SK-N-MC (cell line): Measurements from ENCODE around the gene TRPM5.

Experiments
- DNase-seq: peaks from one replicate; pipeline ENCODE4 v3.0.0-alpha.2; 2011; ENCODE audit warnings: low read depth, low spot score
- H3K27ac ChIP-seq: fragments of 200-600 bp; sonication (generic); 2 replicates; pipeline ENCODE4 v1.5.1; 2016; ENCODE audit warnings: mixed run types
- H3K36me3 ChIP-seq: fragments of 200-600 bp; sonication (generic); 2 replicates; pipeline ENCODE4 v1.6.1; 2017; ENCODE audit warnings: antibody characterized with exemption, low read length, mixed read lengths; ENCODE audit not compliant: insufficient read depth
- H3K4me3 ChIP-seq: fragments of 200-600 bp; sonication (generic); 2 replicates; pipeline ENCODE4 v1.5.1; 2016
- H3K9ac ChIP-seq: fragments of 200-600 bp; sonication (generic); 2 replicates; pipeline ENCODE4 v1.8.0; 2017; ENCODE audit warnings: mixed run types, mixed read lengths; ENCODE audit not compliant: insufficient read length
- H3K9me3 ChIP-seq: fragments of 200-600 bp; sonication (generic); 2 replicates; pipeline ENCODE4 v1.6.1; 2017; ENCODE audit warnings: low read depth, mild to moderate bottlenecking, antibody characterized with exemption, low read length, moderate library complexity, mixed read lengths
- EZH2 ChIP-seq: fragments of 200-600 bp; sonication (generic); IDR thresholded peaks from one replicate; pipeline ENCODE4 v1.6.1; 2017; ENCODE audit warnings: antibody characterized with exemption
- FOXP2 ChIP-seq: optimal IDR thresholded peaks from 2 replicates; pipeline ENCODE3; 2011; ENCODE audit warnings: mild to moderate bottlenecking, moderate library complexity; ENCODE audit not compliant: insufficient read depth; ENCODE audit errors: extremely low read length, control extremely low read depth
- POLR2AphosphoS5 ChIP-seq: IDR thresholded peaks from 2 replicates; pipeline ENCODE4 v1.6.1; 2012; ENCODE audit warnings: mild to moderate bottlenecking, low read depth, low read length, borderline replicate concordance

The TRPM5 gene

GRCh38 chr11:2444821-2445745 lies 769 bp upstream of the TRPM5 start, which contains the start of gene KCNQ1:
KCNQ1 (plus strand) TSS chr11:2445008; CDS start chr11:2445099, 91 bp downstream.
- no peak within 1 kb of the TSS for H3K9ac ChIP-seq
- H3K9me3 ChIP-seq = no peaks in the 10 kb centered on the region
- TF ChIP-seq FOXP2 (no peak), POLR2AphosphoS5 (no peak), EZH2 (no peak)
- no peak for DNase-seq
- H3K36me3 ChIP-seq = no peaks in the 10 kb centered on the region
- no peak within 1 kb of the TSS for H3K4me3 ChIP-seq
- H3K27ac ChIP-seq = no peak within 1 kb of the TSS

DNA sequence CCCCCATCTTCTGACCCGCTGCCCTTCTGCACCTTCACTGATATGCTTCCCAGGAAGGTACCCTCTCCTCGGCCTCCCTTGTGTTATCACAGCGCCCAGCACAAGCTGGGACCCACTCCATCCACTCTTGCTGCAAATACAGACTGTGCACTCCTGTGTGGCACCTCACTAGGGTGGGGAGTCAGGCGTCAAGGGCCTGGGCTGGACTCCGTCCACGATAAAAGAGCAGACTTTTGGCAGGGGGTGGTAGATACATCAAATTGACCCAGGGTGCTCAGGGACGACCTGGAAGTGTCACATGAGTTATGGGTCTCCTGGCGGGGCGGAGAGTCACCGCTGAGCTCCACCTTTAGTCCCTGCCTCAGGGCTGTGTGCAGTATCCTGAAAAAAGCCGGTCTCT lies 908 bp downstream of the TRPM5 start:
- Histone ChIP-seq H3K9me3 (no peaks in the 10 kb centered on the region), H3K9ac (no peak overlapping the region), H3K36me3 (no peaks in the 10 kb centered on the region), H3K27ac (no peak overlapping the region), H3K4me3 (no peak overlapping the region)
- TF ChIP-seq EZH2 (no peak), POLR2AphosphoS5 (no peak), FOXP2 (no peak)
- DNase-seq = no peak

DNA sequence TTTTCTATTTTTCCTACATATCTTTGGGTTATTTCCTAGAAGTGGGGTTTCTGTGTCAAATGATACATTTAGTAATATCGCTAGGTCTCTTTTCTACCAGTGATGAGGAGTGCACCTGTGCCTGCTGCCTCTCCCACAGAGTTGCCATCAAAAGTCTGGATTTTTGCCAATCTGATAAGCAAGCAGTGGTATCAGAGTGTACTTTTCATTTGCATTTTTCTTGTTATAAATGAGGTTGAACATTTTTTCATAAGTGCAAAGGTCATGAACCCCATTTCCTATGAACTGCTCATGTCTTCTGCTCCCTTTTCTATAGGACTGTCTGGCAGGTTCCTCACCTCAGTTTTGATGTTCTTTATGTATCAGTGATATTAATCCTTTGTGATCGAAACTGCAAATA lies 1.7 kb downstream of the TRPM5 start:
- TF ChIP-seq FOXP2 = no peak
- no peak for TF ChIP-seq EZH2
- TF ChIP-seq POLR2AphosphoS5 = no peak
- no peak for DNase-seq
- no peak overlapping the region for H3K9ac ChIP-seq
- H3K27ac ChIP-seq = no peak overlapping the region
- H3K4me3 ChIP-seq = no peak overlapping the region
- H3K9me3 ChIP-seq = no peaks in the 10 kb centered on the region
- H3K36me3 ChIP-seq = no peaks in the 10 kb centered on the region

- DNase-seq = no peak
- H3K9me3 ChIP-seq = no peaks in the 10 kb centered on the region
These were observed 3.1 kb downstream of the TRPM5 start for GRCh38 chr11:2441171-2441570.

GRCh38 chr11:2440646-2441045 lies 3.7 kb downstream of the TRPM5 start:
- no peak overlapping the region for H3K27ac ChIP-seq
- H3K9me3 ChIP-seq = no peaks in the 10 kb centered on the region
- no peak overlapping the region for H3K9ac ChIP-seq
- no peak for DNase-seq
- H3K36me3 ChIP-seq = no peaks in the 10 kb centered on the region
- TF ChIP-seq EZH2 (no peak), POLR2AphosphoS5 (no peak), FOXP2 (no peak)
- no peak overlapping the region for H3K4me3 ChIP-seq

More at GRCh38 chr11:2441171-2441570, 3.1 kb downstream of the TRPM5 start:
- no peaks in the 10 kb centered on the region for H3K36me3 ChIP-seq
- H3K9ac ChIP-seq = no peak overlapping the region
- TF ChIP-seq POLR2AphosphoS5 (no peak), FOXP2 (no peak), EZH2 (no peak)
- H3K4me3 ChIP-seq = no peak overlapping the region
- no peak overlapping the region for H3K27ac ChIP-seq

- H3K9me3 ChIP-seq = no peaks in the 10 kb centered on the region
- no peak overlapping the region for H3K4me3 ChIP-seq
- no peaks in the 10 kb centered on the region for H3K36me3 ChIP-seq
- no peak overlapping the region for H3K27ac ChIP-seq
- no peak for TF ChIP-seq POLR2AphosphoS5
- no peak for TF ChIP-seq FOXP2
- no peak for TF ChIP-seq EZH2
- DNase-seq = no peak
- H3K9ac ChIP-seq = no peak overlapping the region
These were observed 4.5 kb downstream of the TRPM5 start for GRCh38 chr11:2439820-2440219.

DNA sequence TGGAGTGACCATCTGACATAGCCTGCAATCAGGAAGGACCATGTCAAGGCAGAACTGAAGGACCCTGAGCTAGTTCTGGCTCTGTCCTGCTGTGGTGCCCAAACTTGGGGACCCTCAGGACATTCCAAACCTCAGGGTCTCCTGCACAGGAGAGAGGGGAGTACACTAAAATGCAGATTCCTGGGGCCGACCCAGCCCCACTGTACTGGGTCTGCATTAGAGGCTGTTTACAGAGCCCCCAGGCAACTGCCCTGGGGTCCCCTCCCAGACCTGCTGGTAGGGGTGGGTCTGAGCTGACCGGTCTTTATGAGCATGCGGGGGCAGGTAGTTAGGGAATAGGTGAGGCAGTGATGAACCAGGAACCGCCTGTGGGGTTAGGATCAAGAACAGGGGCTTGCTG lies 6.8 kb downstream of the TRPM5 start:
- Histone ChIP-seq H3K27ac (no peak overlapping the region), H3K4me3 (no peak overlapping the region), H3K36me3 (no peaks in the 10 kb centered on the region), H3K9ac (no peak overlapping the region), H3K9me3 (no peaks in the 10 kb centered on the region)
- no peak for DNase-seq
- TF ChIP-seq FOXP2 (no peak), POLR2AphosphoS5 (no peak), EZH2 (no peak)

DNA sequence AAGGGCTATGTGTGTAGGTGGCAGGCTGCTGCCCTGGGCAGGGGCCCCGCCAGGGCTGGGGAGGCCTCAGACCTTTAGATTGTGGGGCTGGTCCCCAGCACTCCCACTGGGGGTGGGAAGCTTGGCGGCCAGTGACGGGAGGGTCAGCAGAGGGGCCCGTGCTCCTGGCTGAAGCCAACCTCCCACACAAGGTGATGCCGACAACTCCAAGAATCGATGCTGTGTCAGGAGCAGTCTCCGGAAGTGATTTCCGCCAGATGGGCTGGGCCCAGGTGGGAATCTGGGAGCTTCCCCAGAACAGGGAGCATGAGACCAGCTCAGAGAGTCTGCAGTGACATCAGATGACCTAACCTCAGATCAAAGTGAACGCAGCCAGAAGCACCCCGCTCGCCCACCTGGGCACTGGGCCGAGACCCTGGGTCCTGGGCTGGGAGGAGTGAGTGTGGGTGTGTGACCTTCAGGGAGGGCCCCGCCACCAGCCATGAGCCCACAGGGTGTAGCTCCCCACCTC lies 7.7 kb downstream of the TRPM5 start:
- TF ChIP-seq FOXP2 = no peak
- no peak for TF ChIP-seq POLR2AphosphoS5
- no peak for TF ChIP-seq EZH2
- Histone ChIP-seq H3K27ac (no peak overlapping the region), H3K36me3 (no peaks in the 10 kb centered on the region), H3K9me3 (no peaks in the 10 kb centered on the region), H3K9ac (no peak overlapping the region), H3K4me3 (no peak overlapping the region)
- no peak for DNase-seq

DNA sequence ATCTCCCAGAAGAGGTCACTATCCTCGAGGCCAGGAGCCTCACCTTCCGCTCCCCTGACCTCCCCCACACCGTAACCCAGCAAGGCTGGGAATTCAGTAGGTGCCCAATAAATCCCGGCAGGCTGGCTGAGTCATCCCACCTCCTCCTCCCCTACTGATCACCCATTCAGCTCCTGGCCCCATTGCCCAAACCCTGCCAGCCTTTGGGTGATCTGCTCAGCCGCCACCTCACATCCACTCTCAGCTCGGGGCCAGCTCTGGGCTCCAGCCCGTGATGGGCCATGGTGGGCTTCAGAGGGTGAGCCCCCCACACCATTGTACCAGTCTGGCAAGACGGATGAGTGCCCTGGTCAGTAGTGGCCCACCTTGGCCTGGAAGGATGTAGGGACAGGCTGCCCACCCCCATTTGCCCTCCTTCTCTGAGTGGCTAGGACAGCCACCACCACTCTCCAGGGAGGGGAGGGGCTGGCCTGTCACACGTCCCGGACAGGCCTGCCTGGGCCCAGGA lies 8.2 kb downstream of the TRPM5 start:
- no peak overlapping the region for H3K27ac ChIP-seq
- H3K9me3 ChIP-seq = no peaks in the 10 kb centered on the region
- TF ChIP-seq FOXP2 (no peak), EZH2 (no peak), POLR2AphosphoS5 (no peak)
- no peak overlapping the region for H3K9ac ChIP-seq
- DNase-seq = no peak
- no peaks in the 10 kb centered on the region for H3K36me3 ChIP-seq
- no peak overlapping the region for H3K4me3 ChIP-seq
